Activated CD4-positive, alpha-beta memory T cell treated with anti-CD3 and anti-CD28 coated beads for 36 hours (primary cell): ENCODE results near the gene ISG20. TPM values are rescaled to one million over a fixed set of nuclear protein-coding genes. Genes with fewer than 3 reads are reported as not detected.

Source experiments
- CTCF ChIA-PET: fragments of 350-600 bp; sonication (Branson Sonifier 250); formaldehyde crosslinking; loops from one replicate; lab custom pipeline; 2021; ENCODE audit warnings: antibody characterized with exemption, inconsistent platforms; lab: Charles Lee
- POLR2A ChIA-PET: fragments of 350-600 bp; sonication (Branson Sonifier 250); formaldehyde crosslinking; loops from one replicate; lab custom pipeline; 2021; ENCODE audit warnings: antibody characterized with exemption; lab: Charles Lee
- DNase-seq: peaks from one replicate; pipeline ENCODE4 v3.0.0-alpha.2; 2020
- H3K27ac Mint-ChIP-seq: one replicate; pipeline ENCODE4 v1.8.0; 2021; ENCODE audit warnings: mixed read lengths
- H3K27me3 Mint-ChIP-seq: one replicate; pipeline ENCODE4 v1.8.0; 2021; ENCODE audit warnings: mixed read lengths
- H3K36me3 Mint-ChIP-seq: one replicate; pipeline ENCODE4 v1.8.0; 2021; ENCODE audit warnings: mixed read lengths
- H3K4me1 Mint-ChIP-seq: one replicate; pipeline ENCODE4 v1.8.0; 2021; ENCODE audit warnings: low read depth, mixed read lengths
- H3K4me3 Mint-ChIP-seq: one replicate; pipeline ENCODE4 v1.8.0; 2021; ENCODE audit warnings: mild to moderate bottlenecking, mixed read lengths
- H3K9me3 Mint-ChIP-seq: one replicate; pipeline ENCODE4 v1.8.0; 2021; ENCODE audit warnings: mixed read lengths
- intact Hi-C: fragments of 100-400 bp; cut with micrococcal nuclease; formaldehyde crosslinking; loops from one replicate; pipeline ENCODE4 v1.15.1; 2023
- total RNA-seq, 2 experiments: library from RNA; stranded (reverse); gene quantifications; one replicate each; pipeline ENCODE4 v1.2.3, GENCODE V29; 2021

ISG20 gene
- total RNA-seq, 2 experiments from 2014 or later: 68.2 to 74.5 TPM

DNA sequence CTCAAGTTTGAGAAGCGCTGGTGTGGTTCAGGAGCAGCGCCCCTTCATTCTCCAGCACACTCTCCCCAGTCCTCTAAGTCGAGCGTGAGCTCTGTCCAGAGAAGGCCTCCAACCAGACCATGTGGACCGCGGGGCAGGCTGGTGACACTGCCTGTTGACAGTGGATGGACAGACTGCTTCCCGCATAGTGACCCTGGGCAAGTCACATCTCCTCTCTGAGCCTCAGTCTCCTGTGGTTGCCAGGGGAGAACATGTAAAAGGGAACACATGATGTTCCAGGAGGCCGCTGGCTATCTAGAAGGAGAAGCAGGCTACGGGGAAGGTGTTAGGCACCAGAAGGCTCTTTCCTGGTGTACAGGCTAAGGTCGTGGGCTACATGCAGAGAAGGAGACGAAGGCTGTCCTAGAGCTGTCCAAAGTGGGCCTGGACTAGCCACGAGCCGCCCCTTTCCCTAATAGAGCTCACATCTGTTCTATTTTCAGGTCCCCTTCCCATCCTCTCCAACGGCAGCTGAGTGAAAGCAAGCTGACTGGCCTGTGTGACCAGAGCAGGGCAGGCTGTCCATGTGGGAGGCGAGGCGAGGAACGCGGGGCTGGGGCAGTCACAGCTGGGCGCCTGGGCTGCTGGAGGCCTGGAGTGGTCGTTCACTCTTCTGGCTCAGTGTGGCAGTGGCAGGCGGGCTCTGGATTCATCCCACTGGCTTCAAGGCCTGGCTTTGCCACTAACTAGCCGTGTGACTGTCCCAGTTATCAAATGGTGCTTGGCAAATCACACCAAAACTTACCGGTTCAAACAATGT is 11.1 kb downstream of the ISG20 start:
- intact Hi-C loops: loop anchor here (2.0 kb wide), 1 partner anchor 15 kb away; no protein-coding TSS in a partner anchor
- POLR2A ChIA-PET: interaction anchor here (0.5 to 1.0 kb wide), 6 partner anchors 11 to 184 kb away, joined by 3 to 6 read pairs (median 3); partner anchors contain the start of gene ISG20
- H3K27me3 Mint-ChIP-seq: no peaks in the 10 kb centered on the region
- DNase-seq: peak; percentile 7
- no peaks in the 10 kb centered on the region for H3K9me3 Mint-ChIP-seq
- peak overlapping the region; percentile 46 for H3K4me3 Mint-ChIP-seq
- CTCF ChIA-PET: interaction anchor here (1.0 to 1.6 kb wide), 3 partner anchors 15 to 255 kb away, joined by 4 to 9 read pairs (median 5); no protein-coding TSS in a partner anchor
- H3K27ac Mint-ChIP-seq: peak overlapping the region; percentile 92
- H3K4me1 Mint-ChIP-seq: peaks cover 67% of the 10 kb centered on the region
- peaks cover 2% of the 10 kb centered on the region for H3K36me3 Mint-ChIP-seq

DNA sequence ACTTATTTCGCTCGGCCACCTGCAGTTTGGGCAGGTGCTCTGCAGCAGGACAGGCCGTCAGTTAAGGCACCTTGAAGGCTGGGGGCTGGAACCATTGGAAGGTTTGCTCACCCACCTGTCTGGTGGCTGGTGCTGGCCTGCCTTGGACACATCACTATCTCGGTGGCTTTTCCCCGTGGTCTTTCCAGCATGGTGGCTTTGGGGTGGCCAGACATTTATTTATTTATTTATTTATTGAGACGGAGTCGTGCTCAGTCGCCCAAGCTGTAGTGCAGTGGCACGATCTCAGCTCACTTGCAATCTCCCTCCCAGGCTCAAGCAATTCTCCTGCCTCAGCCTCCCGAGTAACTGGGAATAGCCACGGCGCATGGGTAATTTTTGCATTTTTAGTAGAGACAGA is 11.7 kb downstream of the ISG20 start:
- H3K9me3 Mint-ChIP-seq: no peaks in the 10 kb centered on the region
- peaks cover 68% of the 10 kb centered on the region for H3K4me1 Mint-ChIP-seq
- no peaks in the 10 kb centered on the region for H3K27me3 Mint-ChIP-seq
- no peak for DNase-seq
- ChIA-PET POLR2A (interaction anchor here (0.5 kb wide), 1 partner anchor 185 kb away, joined by 3 read pairs; no protein-coding TSS in a partner anchor), CTCF (interaction anchor here (1.0 to 1.6 kb wide), 2 partner anchors 14 to 26 kb away, joined by 4 to 9 read pairs; no protein-coding TSS in a partner anchor)
- intact Hi-C loops: no loop called here
- no peak overlapping the region for H3K4me3 Mint-ChIP-seq
- H3K27ac Mint-ChIP-seq: peak overlapping the region; percentile 48
- peaks cover 2% of the 10 kb centered on the region for H3K36me3 Mint-ChIP-seq

DNA sequence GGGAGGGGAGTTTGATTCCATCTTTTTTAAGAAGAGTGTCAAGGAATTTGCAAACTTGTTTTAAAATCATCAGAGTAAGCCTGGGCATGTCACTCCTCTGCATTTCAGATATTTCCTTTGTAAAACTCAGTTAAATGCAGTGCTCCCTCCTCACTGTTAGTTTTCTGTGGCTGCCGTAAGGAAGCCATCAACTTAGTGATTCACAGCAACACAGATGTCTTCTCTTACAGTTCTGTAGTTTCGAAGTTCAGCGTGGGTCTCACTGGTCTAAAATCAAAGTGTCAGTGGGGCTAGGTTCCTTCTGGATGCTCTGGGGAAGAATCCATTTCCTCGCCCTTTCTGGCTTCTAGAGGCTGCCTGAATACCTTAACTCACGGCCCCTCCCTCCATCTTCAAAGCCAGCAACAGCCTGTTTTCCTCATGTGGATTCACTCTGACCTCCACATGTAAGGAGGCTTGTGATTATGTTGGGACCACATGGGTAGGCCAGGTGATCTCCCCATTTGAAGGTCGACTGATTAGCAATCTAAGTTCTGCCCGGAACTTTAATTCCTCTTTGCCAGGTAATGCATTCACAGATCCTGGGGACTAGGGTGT is 12.4 kb downstream of the ISG20 start:
- ChIA-PET POLR2A (no interaction called here), CTCF (no interaction called here)
- H3K27me3 Mint-ChIP-seq: no peaks in the 10 kb centered on the region
- H3K4me3 Mint-ChIP-seq: no peak overlapping the region
- intact Hi-C loops: no loop called here
- H3K9me3 Mint-ChIP-seq: no peaks in the 10 kb centered on the region
- peak; percentile 3 for DNase-seq
- peaks cover 2% of the 10 kb centered on the region for H3K36me3 Mint-ChIP-seq
- peaks cover 69% of the 10 kb centered on the region for H3K4me1 Mint-ChIP-seq
- H3K27ac Mint-ChIP-seq: peak overlapping the region; percentile 48

DNA sequence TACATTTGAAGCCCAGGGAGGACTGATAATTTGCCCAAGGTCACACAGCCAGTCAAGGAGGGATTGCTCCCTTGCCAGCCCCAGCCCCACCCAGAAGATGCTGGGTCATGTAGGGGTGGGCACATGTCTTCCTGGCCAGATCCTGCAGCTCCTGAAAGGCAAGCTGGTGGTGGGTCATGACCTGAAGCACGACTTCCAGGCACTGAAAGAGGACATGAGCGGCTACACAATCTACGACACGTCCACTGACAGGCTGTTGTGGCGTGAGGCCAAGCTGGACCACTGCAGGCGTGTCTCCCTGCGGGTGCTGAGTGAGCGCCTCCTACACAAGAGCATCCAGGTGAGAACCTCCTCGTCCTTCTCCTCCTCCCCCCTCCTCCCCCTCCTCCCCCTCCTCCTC is 13.2 kb downstream of the ISG20 start:
- intact Hi-C loops: no loop called here
- Mint-ChIP-seq H3K36me3 (peaks cover 2% of the 10 kb centered on the region), H3K27ac (no peak overlapping the region), H3K4me1 (peaks cover 70% of the 10 kb centered on the region), H3K27me3 (no peaks in the 10 kb centered on the region), H3K4me3 (no peak overlapping the region), H3K9me3 (no peaks in the 10 kb centered on the region)
- POLR2A ChIA-PET: no interaction called here
- CTCF ChIA-PET: interaction anchor here (0.6 kb wide), 2 partner anchors 152 to 364 kb away, joined by 3 read pairs; no protein-coding TSS in a partner anchor
- DNase-seq: peak; percentile 9

DNA sequence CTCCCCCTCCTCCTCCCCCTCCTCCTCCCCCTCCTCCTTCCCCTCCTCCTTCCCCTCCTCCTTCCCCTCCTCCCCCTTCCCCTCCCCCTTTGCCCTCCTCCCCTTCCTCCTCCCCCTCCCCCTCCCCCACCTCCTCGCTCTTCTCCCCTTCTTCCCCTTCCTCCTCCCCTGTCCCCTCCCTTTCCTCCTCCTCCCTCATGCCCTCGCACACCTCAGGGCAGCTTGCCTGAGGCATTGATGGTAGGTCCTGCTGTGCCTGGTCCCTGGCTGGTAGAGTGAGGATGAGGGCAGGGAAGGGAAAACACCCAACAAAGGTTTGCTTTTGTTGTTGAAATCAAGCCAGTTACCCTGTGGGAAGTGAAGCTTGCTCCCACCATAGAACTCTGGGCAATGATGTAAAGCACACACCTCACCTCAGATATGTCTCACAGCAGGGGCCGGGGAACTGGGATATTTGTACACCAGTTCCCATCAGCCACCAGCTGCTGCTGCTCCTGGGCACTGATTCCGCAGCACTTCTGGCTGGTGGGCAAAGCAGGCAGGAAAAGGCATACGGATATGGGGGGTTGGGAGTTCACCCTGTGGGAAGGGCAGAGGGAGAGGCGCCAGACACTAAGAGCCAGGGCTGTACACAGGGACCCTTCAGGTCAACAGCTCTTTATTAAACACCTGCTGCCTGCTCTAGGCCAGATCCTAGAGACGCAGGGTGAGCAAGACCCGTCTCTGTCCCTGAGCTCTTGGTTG is 13.8 kb downstream of the ISG20 start:
- intact Hi-C loops: no loop called here
- no peak overlapping the region for H3K4me3 Mint-ChIP-seq
- H3K27me3 Mint-ChIP-seq: no peaks in the 10 kb centered on the region
- DNase-seq: peak; percentile 8
- CTCF ChIA-PET: interaction anchor here (0.6 kb wide), 1 partner anchor 151 kb away, joined by 3 read pairs; no protein-coding TSS in a partner anchor
- peaks cover 2% of the 10 kb centered on the region for H3K36me3 Mint-ChIP-seq
- H3K4me1 Mint-ChIP-seq: peaks cover 75% of the 10 kb centered on the region
- H3K27ac Mint-ChIP-seq: peak overlapping the region; percentile 45
- no peaks in the 10 kb centered on the region for H3K9me3 Mint-ChIP-seq
- POLR2A ChIA-PET: no interaction called here

DNA sequence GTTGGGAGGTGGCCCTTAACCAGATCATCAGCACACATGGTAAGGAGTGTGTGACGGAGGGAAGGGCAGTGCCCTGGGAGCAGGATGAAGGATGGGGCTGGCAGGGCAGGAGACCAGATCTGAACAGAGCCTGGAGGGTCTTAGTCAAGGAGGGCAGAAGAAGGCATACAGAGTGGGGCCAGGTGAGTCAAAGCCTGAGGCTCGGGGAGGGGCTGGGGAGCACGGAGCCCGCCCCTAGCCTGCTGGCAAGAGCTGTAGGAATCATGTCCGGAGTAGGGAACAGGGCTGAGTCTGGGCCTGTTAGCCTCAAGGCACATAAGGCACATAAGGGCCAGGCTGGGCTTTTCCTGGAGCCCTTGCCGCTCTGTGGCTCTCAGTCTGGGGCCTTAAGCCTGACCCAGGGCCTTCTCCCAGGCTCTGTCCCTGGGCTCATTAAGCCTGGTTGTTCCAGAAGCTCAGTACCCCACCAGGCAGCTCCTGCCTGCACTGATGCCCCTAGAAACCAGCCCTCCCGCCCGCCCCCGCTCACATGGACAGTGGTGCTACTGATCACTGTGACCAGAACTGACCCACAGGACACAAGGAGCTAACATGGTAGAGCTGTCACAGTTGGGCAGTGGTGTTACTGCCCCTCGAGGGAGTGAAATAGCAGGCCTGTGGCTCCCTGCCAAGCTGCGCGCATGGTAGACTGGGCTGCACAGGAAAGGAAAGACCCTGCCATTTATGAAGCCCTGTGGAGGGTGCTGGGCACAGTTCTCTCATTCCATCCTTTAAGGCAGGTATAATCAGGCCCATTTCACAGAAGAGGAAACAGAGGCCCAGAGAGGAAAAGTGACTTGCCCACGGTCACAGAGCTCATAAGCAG is 14.6 kb downstream of the ISG20 start:
- peaks cover 2% of the 10 kb centered on the region for H3K36me3 Mint-ChIP-seq
- no peaks in the 10 kb centered on the region for H3K27me3 Mint-ChIP-seq
- intact Hi-C loops: no loop called here
- ChIA-PET POLR2A (no interaction called here), CTCF (interaction anchor here (0.8 kb wide), 2 partner anchors 29 to 524 kb away, joined by 3 to 4 read pairs; no protein-coding TSS in a partner anchor)
- peaks cover 71% of the 10 kb centered on the region for H3K4me1 Mint-ChIP-seq
- DNase-seq: peak; percentile 4
- H3K4me3 Mint-ChIP-seq: no peak overlapping the region
- H3K27ac Mint-ChIP-seq: no peak overlapping the region
- no peaks in the 10 kb centered on the region for H3K9me3 Mint-ChIP-seq

DNA sequence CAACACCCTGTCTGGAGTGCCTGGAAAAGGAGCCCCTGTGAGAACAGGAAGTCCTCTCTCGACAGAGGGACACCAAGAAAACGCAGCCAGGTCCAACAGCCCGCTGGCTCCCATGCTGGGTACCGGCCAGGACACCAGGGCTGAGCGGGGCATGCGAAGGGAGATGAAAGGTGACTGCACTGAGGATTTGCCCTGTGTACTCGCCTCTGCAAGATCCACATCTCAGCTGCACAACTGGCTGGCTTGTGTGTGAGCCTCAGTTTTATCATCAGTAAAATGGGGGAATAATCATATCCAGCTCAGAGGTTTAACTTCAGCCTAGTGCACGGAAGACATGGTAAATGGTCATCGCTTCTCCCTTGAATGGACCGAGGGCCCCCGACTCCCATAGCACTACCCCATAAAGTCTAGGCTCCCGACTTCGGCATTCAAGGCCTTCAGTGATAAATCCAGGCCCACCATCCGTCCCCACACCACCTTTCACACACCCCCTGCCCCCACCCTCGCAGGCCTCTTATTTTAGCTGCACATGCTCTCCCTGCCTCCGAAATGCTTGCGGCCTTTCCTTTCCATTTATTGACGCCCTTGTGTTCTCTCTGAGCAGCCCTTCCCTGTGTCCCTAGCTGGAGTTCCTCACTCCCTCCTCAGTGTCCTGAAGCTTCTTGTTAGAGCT is 15.8 kb downstream of the ISG20 start:
- Mint-ChIP-seq H3K4me3 (no peak overlapping the region), H3K4me1 (peaks cover 71% of the 10 kb centered on the region), H3K27me3 (no peaks in the 10 kb centered on the region), H3K36me3 (peaks cover 2% of the 10 kb centered on the region), H3K9me3 (no peaks in the 10 kb centered on the region), H3K27ac (no peak overlapping the region)
- CTCF ChIA-PET: interaction anchor here (0.8 to 1.7 kb wide), 4 partner anchors 10 to 151 kb away, joined by 4 to 12 read pairs (median 4); partner anchors contain the start of gene ISG20
- POLR2A ChIA-PET: no interaction called here
- peak; percentile 7 for DNase-seq
- intact Hi-C loops: no loop called here

DNA sequence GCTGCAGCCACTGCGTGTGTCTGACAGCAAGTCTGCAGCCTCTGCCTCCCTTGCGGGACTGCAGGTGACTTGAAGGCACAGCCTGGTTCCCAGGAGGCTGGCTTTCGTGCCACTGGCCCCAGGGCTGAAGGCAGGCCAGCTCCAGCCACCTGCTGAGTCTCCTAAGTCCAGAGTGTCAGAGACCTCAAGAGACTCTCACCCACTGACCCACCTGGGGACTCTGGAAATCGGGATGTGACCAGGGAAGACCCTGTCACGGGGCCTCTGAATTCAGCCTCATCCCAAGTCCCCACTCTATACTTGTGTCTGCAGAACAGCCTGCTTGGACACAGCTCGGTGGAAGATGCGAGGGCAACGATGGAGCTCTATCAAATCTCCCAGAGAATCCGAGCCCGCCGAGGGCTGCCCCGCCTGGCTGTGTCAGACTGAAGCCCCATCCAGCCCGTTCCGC is 16.3 kb downstream of the ISG20 start:
- Mint-ChIP-seq H3K4me1 (peaks cover 66% of the 10 kb centered on the region), H3K36me3 (peaks cover 2% of the 10 kb centered on the region), H3K4me3 (no peak overlapping the region), H3K9me3 (no peaks in the 10 kb centered on the region), H3K27ac (no peak overlapping the region), H3K27me3 (no peaks in the 10 kb centered on the region)
- no peak for DNase-seq
- intact Hi-C loops: no loop called here
- POLR2A ChIA-PET: interaction anchor here (1.0 kb wide), 1 partner anchor 31 kb away, joined by 4 read pairs; no protein-coding TSS in a partner anchor
- CTCF ChIA-PET: interaction anchor here (1.2 to 1.7 kb wide), 4 partner anchors 9 to 223 kb away, joined by 3 to 12 read pairs (median 4); partner anchors contain the start of gene ISG20

DNA sequence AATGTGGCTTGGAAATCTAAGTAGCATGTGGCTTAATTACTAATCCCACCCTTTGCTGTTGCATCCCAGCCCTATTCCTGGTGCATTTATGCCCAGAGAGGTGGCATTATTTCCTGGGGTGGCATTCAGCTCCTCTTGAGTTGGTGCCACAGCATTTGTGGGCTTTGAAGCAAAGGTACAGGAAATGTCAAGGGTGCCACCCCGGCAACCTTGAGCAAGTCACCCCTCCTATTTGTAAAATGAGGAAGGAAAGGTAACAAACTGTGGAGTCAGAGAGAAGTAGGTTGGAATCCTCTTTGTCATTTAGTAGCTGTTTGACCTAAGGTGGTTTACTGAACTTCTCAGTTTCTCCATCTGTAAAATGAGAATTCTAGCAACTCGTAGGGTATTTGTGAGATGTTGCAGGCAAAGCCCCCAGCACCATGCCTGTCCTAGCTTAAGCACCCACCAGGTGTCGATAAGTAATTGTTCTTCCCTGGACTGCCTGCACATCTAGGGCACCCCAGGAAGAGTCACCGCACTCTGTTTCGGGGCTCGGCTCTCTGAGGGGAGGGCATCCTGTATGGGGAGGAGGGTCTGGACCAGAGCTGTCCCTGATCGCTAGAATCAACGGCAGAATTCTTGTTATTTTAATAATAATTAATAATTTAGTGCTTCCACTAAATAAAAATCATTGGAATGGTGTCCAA is 17.1 kb downstream of the ISG20 start:
- DNase-seq: no peak
- POLR2A ChIA-PET: interaction anchor here (1.0 kb wide), 1 partner anchor 32 kb away, joined by 4 read pairs; no protein-coding TSS in a partner anchor
- Mint-ChIP-seq H3K27me3 (no peaks in the 10 kb centered on the region), H3K4me1 (peaks cover 67% of the 10 kb centered on the region), H3K4me3 (no peak overlapping the region), H3K36me3 (peaks cover 2% of the 10 kb centered on the region), H3K27ac (no peak overlapping the region), H3K9me3 (no peaks in the 10 kb centered on the region)
- CTCF ChIA-PET: interaction anchor here (1.1 to 1.7 kb wide), 5 partner anchors 8 to 222 kb away, joined by 3 to 12 read pairs (median 4); partner anchors contain the start of gene ISG20
- intact Hi-C loops: no loop called here

DNA sequence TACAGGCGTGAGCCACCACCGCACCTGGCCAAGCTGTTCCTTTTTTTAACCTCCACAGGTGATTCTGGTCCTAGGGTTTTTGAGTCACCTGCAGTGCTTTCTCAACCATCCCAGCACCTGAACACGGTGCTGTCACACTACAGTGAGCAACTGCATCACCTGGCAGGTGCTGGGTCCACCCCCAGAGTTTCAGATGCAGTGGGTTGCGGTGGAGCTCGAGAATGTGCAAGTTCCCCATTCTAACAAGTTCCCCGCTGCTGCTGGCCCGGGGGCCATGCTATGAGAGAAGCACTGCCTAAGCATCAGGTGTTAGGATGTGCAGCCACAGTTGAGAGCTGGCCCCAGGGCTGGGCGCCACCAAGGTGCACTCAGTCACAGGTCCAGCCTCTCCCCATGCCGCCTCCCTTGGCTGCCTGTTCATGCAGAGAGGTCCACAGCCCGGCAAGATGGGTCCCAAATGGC is 18.0 kb downstream of the ISG20 start:
- Mint-ChIP-seq H3K4me3 (no peak overlapping the region), H3K27ac (no peak overlapping the region), H3K27me3 (no peaks in the 10 kb centered on the region), H3K4me1 (peaks cover 60% of the 10 kb centered on the region), H3K36me3 (no peaks in the 10 kb centered on the region), H3K9me3 (no peaks in the 10 kb centered on the region)
- intact Hi-C loops: no loop called here
- ChIA-PET POLR2A (no interaction called here), CTCF (interaction anchor here (1.1 to 2.1 kb wide), 2 partner anchors 18 to 32 kb away, joined by 4 to 7 read pairs; partner anchors contain the start of gene ISG20)
- DNase-seq: no peak
